Esophagus mucosa (tissue), 1 donor: ENCODE measurements around the gene HOMEZ. TPM values are rescaled to one million over a fixed set of nuclear protein-coding genes. Genes with fewer than 3 reads are reported as not detected.

Experiments
- ATAC-seq: fragments of 200-7000 bp; cut with Tn5 transposase; one replicate; pipeline ENCODE4 v1.9.1; 2020
- total RNA-seq: library from RNA; stranded (reverse); gene quantifications from one replicate; pipeline ENCODE4 v1.2.4, GENCODE V29; 2023
- donor health status: DM: yes; HTN: yes; CAD: no.

Gene HOMEZ
- total RNA-seq, 1 donor from 2014 or later = 9.6 TPM

- ATAC-seq = peak; percentile 63
These were observed 22.0 kb upstream of the HOMEZ start for GRCh38 chr14:23307687-23308644.

- ATAC-seq = no peak
These were observed 21.2 kb upstream of the HOMEZ start for GRCh38 chr14:23307146-23307530.

DNA sequence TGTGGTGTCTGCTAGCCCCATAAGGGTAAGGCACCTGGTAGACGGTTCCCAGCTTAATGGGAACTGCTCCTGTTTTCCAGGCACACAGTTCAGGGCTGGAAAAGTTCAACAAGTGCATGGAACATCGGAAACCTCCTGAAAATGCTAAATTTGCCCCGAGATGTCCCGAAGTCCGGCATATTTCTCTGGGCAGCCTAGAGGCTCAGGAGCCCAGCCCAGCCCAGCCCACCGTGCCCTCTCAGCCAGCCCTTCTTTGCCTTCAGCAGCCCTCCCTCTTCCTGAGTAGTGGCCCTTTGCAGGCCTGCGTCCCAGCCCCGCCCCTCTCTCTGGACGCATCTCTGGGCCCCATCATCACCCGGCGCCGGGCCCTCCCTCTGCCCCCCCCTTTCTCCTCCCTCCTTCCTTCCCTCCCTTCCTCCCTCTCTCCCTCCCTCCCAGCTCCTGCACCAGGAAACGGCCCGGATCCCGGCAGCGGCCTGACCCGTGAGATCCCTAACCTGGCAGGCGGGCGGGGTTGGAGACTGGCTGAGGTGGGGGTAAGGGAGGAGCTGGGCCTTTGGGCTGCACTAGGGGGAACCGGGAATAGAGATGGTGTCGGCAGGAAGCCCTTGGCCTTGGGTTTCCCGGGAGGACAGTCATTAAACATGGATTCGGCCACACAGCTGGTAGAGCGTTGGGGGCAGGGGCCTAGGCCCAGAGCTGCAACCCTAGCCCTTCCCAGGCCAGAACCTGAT lies 20.6 kb upstream of the HOMEZ start, which contains the start of gene BCL2L2:
TSS of gene BCL2L2 (plus strand) at position 422 of the 734 bp plus-strand sequence. CDS start 935 bp downstream, outside the sequence.
- ATAC-seq = peak; percentile 72

GRCh38 chr14:23302290-23303225 lies 16.6 kb upstream of the HOMEZ start, which contains the start of gene PPP1R3E:
Gene PPP1R3E, minus strand, starts transcription at chr14:23302859. Its CDS starts 283 bp downstream, at chr14:23302576.
- ATAC-seq = peak; percentile 34

DNA sequence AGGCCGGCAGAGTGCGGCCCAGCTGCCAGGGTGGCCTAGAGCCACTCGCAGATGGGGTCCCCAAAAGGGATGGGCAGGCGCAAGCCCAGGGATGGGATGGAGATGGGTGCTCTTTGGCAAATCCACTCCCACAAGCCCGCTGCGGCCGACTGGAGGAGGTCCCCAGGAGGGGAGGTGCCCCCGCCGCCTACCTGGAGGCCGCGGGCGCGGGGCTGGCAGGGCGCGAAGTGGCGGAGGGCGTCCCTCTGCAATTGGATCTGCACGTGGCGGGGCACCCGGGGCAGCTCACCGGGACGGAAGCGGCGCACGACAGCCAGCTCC lies 16.0 kb upstream of the HOMEZ start:
- ATAC-seq = no peak

GRCh38 chr14:23301288-23301968 lies 15.5 kb upstream of the HOMEZ start:
- ATAC-seq = peak; percentile 83

DNA sequence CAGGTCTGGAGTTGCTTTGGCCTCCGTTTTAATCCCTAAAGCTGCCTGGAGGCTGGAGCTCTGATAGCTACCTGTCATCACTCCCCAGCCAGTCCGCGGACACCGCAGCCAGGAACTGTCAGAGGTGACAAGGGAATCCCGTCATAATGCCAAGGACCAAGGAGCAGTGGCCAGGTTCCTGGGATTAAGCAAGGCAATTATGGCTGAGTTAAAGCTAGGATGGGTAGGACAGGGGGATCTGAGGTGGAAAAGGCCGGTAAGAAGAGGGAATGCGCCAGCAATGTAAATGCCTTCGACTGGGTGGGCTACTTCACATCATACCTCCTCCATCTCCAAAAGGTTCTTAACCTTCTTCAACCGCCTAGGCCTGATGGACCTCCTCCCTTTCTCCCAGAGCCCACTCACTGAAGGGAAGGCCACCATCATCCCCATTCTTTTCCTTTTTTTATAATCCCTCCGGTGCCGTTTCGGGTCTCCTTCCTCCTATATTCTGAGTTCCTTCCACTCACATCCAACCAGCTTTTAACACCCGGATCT lies 14.8 kb upstream of the HOMEZ start:
- ATAC-seq = peak; percentile 7

DNA sequence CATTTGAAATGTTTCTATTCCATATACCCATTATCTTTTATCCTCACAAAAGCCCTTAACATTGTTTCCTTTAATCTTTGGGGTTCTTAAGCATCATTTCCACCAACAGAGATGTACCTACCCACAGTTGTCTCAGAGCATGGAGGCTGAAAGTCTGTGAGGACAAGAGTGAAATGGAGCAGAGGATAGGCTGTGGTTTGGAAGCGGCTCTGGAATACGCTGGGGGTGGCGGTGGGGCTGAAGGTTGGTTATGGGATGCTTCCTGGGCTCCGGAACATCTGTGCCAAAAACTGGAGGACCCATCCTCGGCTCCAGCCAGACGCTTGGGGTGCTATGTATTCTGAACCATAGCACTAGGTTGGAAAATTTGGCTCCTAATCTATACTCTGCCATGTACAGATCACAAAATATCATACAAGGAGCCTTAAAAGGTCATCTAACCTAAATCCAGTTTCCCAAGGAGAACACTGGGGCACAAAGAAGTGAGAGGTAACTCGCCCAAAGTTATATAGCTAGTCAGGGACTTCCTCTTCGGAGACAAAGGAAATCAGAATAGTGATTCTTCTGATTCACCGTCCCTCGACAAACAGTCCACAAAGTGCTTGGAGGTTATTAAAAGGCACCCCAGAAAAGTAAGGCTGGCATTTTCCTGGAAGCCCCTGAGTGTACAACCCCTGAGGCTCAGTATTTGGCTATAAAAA lies 14.2 kb upstream of the HOMEZ start:
- no peak for ATAC-seq

DNA sequence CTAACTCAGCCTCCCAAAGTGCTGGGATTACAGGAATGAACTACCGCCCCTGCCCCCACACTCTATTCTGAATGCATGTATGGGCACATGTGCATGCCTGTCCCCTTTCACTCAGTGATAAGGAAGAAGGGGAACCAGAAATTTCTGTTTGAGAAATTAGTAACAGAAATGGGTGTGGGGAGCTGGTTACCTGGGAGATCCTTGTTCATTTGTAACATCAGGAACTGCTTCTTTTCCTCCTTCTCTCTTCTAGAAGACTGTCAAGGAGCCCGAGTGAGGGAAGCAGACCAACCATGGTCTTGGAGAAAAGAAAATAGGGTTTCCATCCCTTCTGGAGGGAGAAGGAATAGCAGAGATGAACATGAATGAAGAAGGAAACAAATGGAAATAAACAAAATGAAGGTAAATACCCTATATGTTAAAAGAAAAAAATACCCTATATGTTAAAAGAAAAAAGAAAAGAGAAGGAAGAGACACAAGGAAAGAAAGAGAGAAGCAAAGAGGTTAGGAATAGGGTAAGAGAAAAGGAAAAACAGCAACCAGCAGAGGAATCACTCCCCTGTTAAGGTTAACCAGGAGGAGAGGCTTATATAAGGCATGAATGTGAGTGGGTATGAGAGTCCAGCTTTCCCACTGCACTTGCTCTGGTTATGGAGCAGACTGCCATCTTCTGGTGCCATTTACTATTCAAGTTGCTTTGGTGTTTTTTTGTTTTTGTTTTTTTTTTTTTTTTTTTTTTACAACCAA lies 13.5 kb upstream of the HOMEZ start:
- ATAC-seq = peak; percentile 15

- no peak for ATAC-seq
These were observed 11.8 kb upstream of the HOMEZ start for GRCh38 chr14:23297611-23298277.

GRCh38 chr14:23297096-23297495 lies 11.2 kb upstream of the HOMEZ start:
- no peak for ATAC-seq

GRCh38 chr14:23296012-23296777 lies 10.3 kb upstream of the HOMEZ start:
- no peak for ATAC-seq

- ATAC-seq = peak; percentile 40
These were observed 9.0 kb upstream of the HOMEZ start for GRCh38 chr14:23294734-23295561.

DNA sequence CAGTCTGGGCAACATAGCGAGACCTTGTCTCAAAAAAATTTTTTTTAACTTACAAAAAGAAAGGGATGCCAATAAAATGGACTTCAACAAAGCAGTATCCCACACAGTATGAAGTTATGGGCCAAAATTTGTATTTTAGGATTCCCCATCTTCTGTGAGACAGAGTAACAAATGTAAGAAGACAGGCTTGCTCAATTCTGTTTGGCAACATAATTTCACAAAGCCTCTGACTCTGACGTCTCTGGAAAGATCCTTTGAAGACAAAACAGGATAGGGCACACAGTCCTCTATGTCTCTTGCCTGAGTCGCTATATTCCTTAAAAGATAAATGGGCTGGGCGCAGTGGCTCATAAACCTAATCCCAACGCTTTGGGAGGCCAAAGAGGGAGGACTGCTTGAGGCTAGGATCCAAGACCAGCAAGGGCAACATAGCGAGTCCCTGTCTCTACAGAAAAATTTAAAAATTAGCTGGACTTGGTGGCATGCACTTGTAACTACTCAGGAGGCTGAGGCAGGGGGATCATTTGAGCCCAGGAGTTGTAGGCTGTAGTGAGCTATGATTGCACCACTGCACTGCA lies 1.1 kb upstream of the HOMEZ start:
- ATAC-seq = no peak

DNA sequence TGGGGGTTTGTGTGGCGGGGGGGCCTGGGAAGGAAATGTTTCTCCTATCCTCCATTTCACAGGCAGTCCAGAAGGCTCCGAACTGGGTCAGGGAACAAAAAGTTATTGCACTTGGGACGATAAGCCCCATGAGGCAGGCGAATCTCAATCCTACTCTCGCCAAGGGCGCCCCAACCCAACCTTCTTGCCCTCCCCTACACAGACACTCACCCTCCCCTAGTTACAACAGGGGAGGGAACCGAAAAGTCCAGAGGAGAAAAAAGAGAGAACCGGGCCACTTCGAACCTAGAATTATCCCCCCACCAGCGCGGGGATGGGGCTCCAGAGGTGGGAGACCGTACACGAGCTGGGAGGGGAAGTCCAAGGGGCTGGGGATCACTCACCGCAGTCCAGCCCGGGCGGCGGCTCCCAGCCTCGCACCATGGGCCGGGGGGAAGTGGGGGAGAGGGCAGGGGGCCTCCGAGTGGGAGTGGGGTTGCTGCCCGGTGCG lies 357 bp downstream of the HOMEZ start:
- peak; percentile 28 for ATAC-seq

- no peak for ATAC-seq
These were observed 1.0 kb downstream of the HOMEZ start for GRCh38 chr14:23284654-23285529.
